Smooth muscle cell (in vitro differentiated cells): ENCODE results near the gene OPA3. TPM values are rescaled to one million over a fixed set of nuclear protein-coding genes. Genes with fewer than 3 reads are reported as not detected.

Experiments used
- DNase-seq: peaks from one replicate; lab custom pipeline; 2025; ENCODE audit not compliant: unreplicated experiment; lab: John Stamatoyannopoulos, UW
- H2AFZ ChIP-seq: fragments of 200-600 bp; sonication (generic); 2 replicates; pipeline ENCODE4 v1.6.0; 2016; ENCODE audit warnings: antibody characterized with exemption, low read depth, mild to moderate bottlenecking
- H3F3A ChIP-seq: fragments of 200-600 bp; sonication (generic); 2 replicates; pipeline ENCODE4 v1.6.0; 2017; ENCODE audit warnings: antibody characterized with exemption, low read depth
- H3K27ac ChIP-seq: fragments of 200-600 bp; sonication (generic); 2 replicates; pipeline ENCODE4 v1.5.1; 2016; ENCODE audit warnings: low read depth, mild to moderate bottlenecking
- H3K27me3 ChIP-seq: fragments of 200-600 bp; sonication (generic); 2 replicates; pipeline ENCODE4 v1.6.1; 2016; ENCODE audit warnings: low read depth, mild to moderate bottlenecking
- H3K36me3 ChIP-seq: fragments of 200-600 bp; sonication (generic); 2 replicates; pipeline ENCODE4 v1.5.1; 2016; ENCODE audit warnings: low read depth
- H3K4me1 ChIP-seq: fragments of 200-600 bp; sonication (generic); 2 replicates; pipeline ENCODE4 v1.5.1; 2016; ENCODE audit warnings: low read depth
- H3K4me2 ChIP-seq: fragments of 200-600 bp; sonication (generic); 2 replicates; pipeline ENCODE4 v1.6.0; 2016; ENCODE audit warnings: mild to moderate bottlenecking
- H3K4me3 ChIP-seq: fragments of 200-600 bp; sonication (generic); 2 replicates; pipeline ENCODE4 v1.5.1; 2016; ENCODE audit warnings: mild to moderate bottlenecking
- H3K79me2 ChIP-seq: fragments of 200-600 bp; sonication (generic); 2 replicates; pipeline ENCODE4 v1.6.0; 2016; ENCODE audit warnings: low read depth, mild to moderate bottlenecking
- H3K9ac ChIP-seq: fragments of 200-600 bp; sonication (generic); 2 replicates; pipeline ENCODE4 v1.6.0; 2016; ENCODE audit warnings: low read depth
- H3K9me3 ChIP-seq: fragments of 200-600 bp; sonication (generic); replicated peaks from 2 replicates; pipeline ENCODE4 v1.5.1; 2016; ENCODE audit warnings: low read depth
- H4K20me1 ChIP-seq: fragments of 200-600 bp; sonication (generic); 2 replicates; pipeline ENCODE4 v1.6.0; 2016; ENCODE audit warnings: low read depth
- WGBS: methylation state at CpG from one replicate; pipeline ENCODE4 v1.1.7; 2016; ENCODE audit warnings: low lambda C conversion rate; 5-methylcytosine and 5-hydroxymethylcytosine counted together
- polyA plus RNA-seq: library from polyadenylated mRNA; unstranded; fragments of >200 nt; fragmentation: Nextera tagmentation; extraction: Ambion mirVana; gene quantifications from 2 replicates; pipeline ENCODE4 v1.2.1, GENCODE V29; 2016
- total RNA-seq: library from RNA; depleted of rRNA; stranded (reverse); fragments of >200 nt; gene quantifications from 2 replicates; pipeline ENCODE4 v1.2.3, GENCODE V29; 2014
- TF ChIP-seq, protein P1 (sequence below): fragments of 200-600 bp; sonication (generic); IDR thresholded peaks from 2 replicates; pipeline ENCODE4 v1.5.1; 2017; ENCODE audit warnings: borderline replicate concordance, mild to moderate bottlenecking, antibody characterized with exemption; ENCODE audit not compliant: insufficient read depth, poor library complexity, severe bottlenecking

Gene OPA3
- total and polyA plus RNA-seq, 2 experiments from 2014 or later = 8.8 to 10.3 TPM

DNA sequence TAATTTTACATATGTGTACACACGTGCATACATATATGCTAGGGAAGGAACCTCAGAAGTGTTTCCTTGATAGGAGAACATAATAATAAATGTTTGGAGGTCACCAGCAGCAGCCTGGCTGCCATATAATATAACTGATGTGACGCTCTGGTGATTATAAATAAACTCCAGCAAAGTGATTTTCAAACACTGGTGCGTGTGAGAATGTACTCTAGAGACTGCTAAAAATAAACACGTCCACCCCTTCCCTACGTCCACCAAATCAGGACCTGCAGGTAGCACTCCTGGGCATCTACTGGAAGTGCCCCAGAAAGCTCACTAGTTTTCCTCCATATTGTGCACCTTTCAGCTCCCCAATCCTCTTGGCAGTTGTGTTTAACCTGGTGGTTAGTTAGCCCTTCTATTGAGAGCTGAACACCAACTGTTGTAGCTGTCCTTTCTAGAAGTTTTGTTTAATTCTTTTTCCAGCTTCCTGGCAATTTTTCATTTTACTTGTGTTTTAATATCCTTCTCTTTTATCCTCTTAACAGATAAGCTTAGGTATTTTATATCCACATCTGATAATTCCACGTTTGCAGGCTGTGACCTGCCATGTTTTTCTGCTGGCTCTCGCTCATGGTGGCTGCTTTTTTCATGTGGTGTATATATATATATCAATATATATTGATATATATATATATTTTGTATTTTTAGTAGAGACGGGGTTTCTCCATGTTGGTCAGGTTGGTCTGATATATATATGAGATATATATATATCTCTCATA, 13.0 kb downstream of the OPA3 start:
- Histone ChIP-seq H3K9me3 (no peaks in the 10 kb centered on the region), H4K20me1 (peaks cover 14% of the 10 kb centered on the region), H3K27ac (no peak overlapping the region), H3K79me2 (peaks cover 23% of the 10 kb centered on the region), H3K9ac (no peak overlapping the region), H3F3A (no peaks in the 10 kb centered on the region), H3K4me3 (no peak overlapping the region), H3K36me3 (no peaks in the 10 kb centered on the region), H2AFZ (no peak overlapping the region), H3K4me2 (no peak overlapping the region), H3K4me1 (no peaks in the 10 kb centered on the region), H3K27me3 (no peaks in the 10 kb centered on the region)
- TF ChIP-seq, protein P1, sequence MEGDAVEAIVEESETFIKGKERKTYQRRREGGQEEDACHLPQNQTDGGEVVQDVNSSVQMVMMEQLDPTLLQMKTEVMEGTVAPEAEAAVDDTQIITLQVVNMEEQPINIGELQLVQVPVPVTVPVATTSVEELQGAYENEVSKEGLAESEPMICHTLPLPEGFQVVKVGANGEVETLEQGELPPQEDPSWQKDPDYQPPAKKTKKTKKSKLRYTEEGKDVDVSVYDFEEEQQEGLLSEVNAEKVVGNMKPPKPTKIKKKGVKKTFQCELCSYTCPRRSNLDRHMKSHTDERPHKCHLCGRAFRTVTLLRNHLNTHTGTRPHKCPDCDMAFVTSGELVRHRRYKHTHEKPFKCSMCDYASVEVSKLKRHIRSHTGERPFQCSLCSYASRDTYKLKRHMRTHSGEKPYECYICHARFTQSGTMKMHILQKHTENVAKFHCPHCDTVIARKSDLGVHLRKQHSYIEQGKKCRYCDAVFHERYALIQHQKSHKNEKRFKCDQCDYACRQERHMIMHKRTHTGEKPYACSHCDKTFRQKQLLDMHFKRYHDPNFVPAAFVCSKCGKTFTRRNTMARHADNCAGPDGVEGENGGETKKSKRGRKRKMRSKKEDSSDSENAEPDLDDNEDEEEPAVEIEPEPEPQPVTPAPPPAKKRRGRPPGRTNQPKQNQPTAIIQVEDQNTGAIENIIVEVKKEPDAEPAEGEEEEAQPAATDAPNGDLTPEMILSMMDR = no peak
- DNase-seq = no peak
- WGBS = 94% methylated on average over 8 of the region's 8 CpGs

DNA sequence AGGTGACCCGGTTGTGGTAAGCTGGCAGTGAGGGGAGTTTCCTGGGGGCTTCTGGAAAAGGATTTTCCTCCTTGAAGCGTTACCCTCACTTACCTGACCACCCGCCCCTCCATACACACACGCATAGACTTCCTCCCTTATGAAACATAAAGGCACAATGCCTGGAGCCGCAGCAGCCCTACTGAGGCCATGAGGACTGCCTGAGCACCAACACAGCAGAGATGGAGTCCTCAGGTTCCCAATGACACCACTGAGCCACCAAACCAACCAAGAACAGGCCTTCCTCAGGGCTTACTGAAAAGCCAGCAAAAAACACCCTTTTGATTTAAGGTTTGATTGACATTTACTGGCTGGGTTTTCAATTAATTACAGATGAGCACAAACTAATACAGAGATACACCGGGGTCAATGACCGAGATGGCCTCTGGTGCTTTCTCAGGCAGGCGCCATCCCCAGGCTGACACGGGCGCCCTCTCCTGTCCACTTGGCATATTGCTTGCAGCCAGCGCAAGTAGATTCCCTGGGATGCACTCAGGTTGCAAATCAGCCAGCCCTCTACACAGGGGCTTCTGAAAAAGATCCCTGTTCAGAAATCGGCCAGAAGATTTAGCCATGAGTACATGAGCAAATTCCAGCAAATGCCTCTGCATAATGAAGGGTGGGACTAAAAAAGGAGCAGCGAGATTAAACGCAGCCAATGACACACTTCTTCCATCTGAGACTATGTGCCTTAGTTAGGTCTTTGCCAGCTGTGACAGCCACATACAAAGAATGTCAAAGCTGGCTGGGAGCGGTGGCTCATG, 14.8 kb downstream of the OPA3 start:
- Histone ChIP-seq H3K4me1 (no peaks in the 10 kb centered on the region), H3K36me3 (no peaks in the 10 kb centered on the region), H3K4me2 (no peak overlapping the region), H2AFZ (no peak overlapping the region), H3K27me3 (no peaks in the 10 kb centered on the region), H3K79me2 (peaks cover 23% of the 10 kb centered on the region), H3F3A (no peaks in the 10 kb centered on the region), H4K20me1 (peaks cover 14% of the 10 kb centered on the region), H3K9ac (no peak overlapping the region), H3K9me3 (no peaks in the 10 kb centered on the region), H3K27ac (no peak overlapping the region), H3K4me3 (no peak overlapping the region)
- DNase-seq = no peak
- TF ChIP-seq, protein P1 = peak; percentile 64
- 57% methylated on average over 15 of the region's 15 CpGs for WGBS

DNA sequence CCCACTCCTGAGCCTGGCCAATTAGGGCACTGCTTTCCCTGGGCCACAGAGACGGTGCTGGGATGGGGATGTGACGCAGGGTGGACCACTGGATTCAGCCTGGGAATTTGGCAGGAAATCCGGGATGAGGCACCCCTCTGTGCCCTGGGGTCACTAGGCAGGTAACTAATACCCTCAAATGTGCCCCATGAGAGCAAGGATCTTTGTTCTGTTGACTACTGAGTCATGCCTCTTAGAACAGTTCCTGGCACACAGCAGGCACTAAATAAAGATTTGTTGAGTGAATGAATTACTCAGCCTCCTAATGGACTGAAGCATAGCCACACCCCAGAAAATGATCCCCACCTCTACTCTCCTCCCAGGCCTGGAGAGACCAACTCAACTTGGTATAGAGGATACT, 15.9 kb downstream of the OPA3 start:
- H3K79me2 ChIP-seq = peaks cover 21% of the 10 kb centered on the region
- no peaks in the 10 kb centered on the region for H3K4me1 ChIP-seq
- no peaks in the 10 kb centered on the region for H3K9me3 ChIP-seq
- no peaks in the 10 kb centered on the region for H3F3A ChIP-seq
- H4K20me1 ChIP-seq = peaks cover 14% of the 10 kb centered on the region
- TF ChIP-seq, protein P1 = no peak
- H2AFZ ChIP-seq = no peak overlapping the region
- no peaks in the 10 kb centered on the region for H3K36me3 ChIP-seq
- no peak overlapping the region for H3K9ac ChIP-seq
- H3K4me3 ChIP-seq = no peak overlapping the region
- H3K4me2 ChIP-seq = no peak overlapping the region
- no peaks in the 10 kb centered on the region for H3K27me3 ChIP-seq
- WGBS = 94% methylated on average over 3 of the region's 3 CpGs
- no peak overlapping the region for H3K27ac ChIP-seq
- no peak for DNase-seq
